Karpas-422 (cell line): ENCODE results near the gene GPAM. TPM values are rescaled to one million over a fixed set of nuclear protein-coding genes. Genes with fewer than 3 reads are reported as not detected.
A peak's percentile ranks its signal among the peaks of the same experiment; 100 is the strongest.

Experiments
- DNase-seq: peaks from one replicate; pipeline ENCODE4 v3.0.0-alpha.2; 2015
- H2AFZ ChIP-seq: fragments of 200-600 bp; sonication (generic); 2 replicates; pipeline ENCODE4 v1.6.1; 2014; ENCODE audit warnings: antibody characterized with exemption, low read length, mixed read lengths
- H3K27ac ChIP-seq: fragments of 200-600 bp; sonication (generic); 2 replicates; pipeline ENCODE4 v1.5.1; 2014; ENCODE audit warnings: mild to moderate bottlenecking, low read length, moderate library complexity
- H3K27me3 ChIP-seq: fragments of 200-600 bp; sonication (generic); 2 replicates; pipeline ENCODE4 v1.6.1; 2014; ENCODE audit warnings: low read length, mixed read lengths
- H3K36me3 ChIP-seq: fragments of 200-600 bp; sonication (generic); 2 replicates; pipeline ENCODE4 v1.6.1; 2014; ENCODE audit warnings: low read length, mixed read lengths; ENCODE audit not compliant: insufficient read depth
- H3K4me1 ChIP-seq: fragments of 200-600 bp; sonication (generic); 2 replicates; pipeline ENCODE4 v1.6.1; 2014; ENCODE audit warnings: mild to moderate bottlenecking, low read length, mixed read lengths
- H3K4me2 ChIP-seq: fragments of 200-600 bp; sonication (generic); 2 replicates; pipeline ENCODE4 v1.6.1; 2014; ENCODE audit warnings: low read length, low read depth, mild to moderate bottlenecking; ENCODE audit not compliant: poor library complexity, severe bottlenecking
- H3K4me3 ChIP-seq: fragments of 200-600 bp; sonication (generic); 2 replicates; pipeline ENCODE4 v1.5.1; 2014; ENCODE audit warnings: mild to moderate bottlenecking, antibody characterized with exemption, low read length, mixed read lengths
- H3K79me2 ChIP-seq: fragments of 200-600 bp; sonication (generic); 2 replicates; pipeline ENCODE4 v1.6.1; 2014; ENCODE audit warnings: mild to moderate bottlenecking, low read length, mixed read lengths
- H3K9ac ChIP-seq: fragments of 200-600 bp; sonication (generic); 2 replicates; pipeline ENCODE4 v1.6.0; 2014; ENCODE audit warnings: low read length
- H3K9me2 ChIP-seq: fragments of 200-600 bp; sonication (generic), shearing (Covaris generic); replicated peaks from 2 replicates; pipeline ENCODE4 v1.6.0; 2014; ENCODE audit warnings: mild to moderate bottlenecking, low read length, moderate library complexity; ENCODE audit not compliant: insufficient read depth
- H3K9me3 ChIP-seq: fragments of 300-700, 200-600 bp; sonication (generic); 2 replicates; pipeline ENCODE4 v1.6.1; 2014; ENCODE audit warnings: low read length, mixed read lengths
- H4K20me1 ChIP-seq: fragments of 200-600 bp; sonication (generic); 2 replicates; pipeline ENCODE4 v1.6.1; 2014; ENCODE audit warnings: mild to moderate bottlenecking, antibody characterized with exemption, low read length, low read depth; ENCODE audit not compliant: insufficient read depth
- total RNA-seq: library from RNA; depleted of rRNA; stranded (reverse); fragments of >200 nt; shearing (Covaris generic); gene quantifications from 2 replicates; pipeline ENCODE4 v1.2.3, GENCODE V29; 2014; ENCODE audit warnings: low replicate concordance

Gene GPAM
- total RNA-seq, 1 experiment from 2014 or later = 481 TPM

- Histone ChIP-seq H3K27ac (no peak overlapping the region), H3K9ac (no peak overlapping the region), H3K4me1 (peaks cover 40% of the 10 kb centered on the region), H2AFZ (no peak overlapping the region), H4K20me1 (no peaks in the 10 kb centered on the region), H3K9me2 (no peaks in the 10 kb centered on the region), H3K9me3 (peaks cover 13% of the 10 kb centered on the region), H3K79me2 (no peaks in the 10 kb centered on the region), H3K4me3 (no peak overlapping the region), H3K36me3 (peaks cover 3% of the 10 kb centered on the region; the same call in 1 of the 2 replicates), H3K27me3 (no peaks in the 10 kb centered on the region), H3K4me2 (no peak overlapping the region)
- no peak for DNase-seq
These were observed 38.0 kb upstream of the GPAM start for GRCh38 chr10:112221545-112221944.

GRCh38 chr10:112218960-112219359 is 35.4 kb upstream of the GPAM start:
- Histone ChIP-seq H3K4me1 (peaks cover 63% of the 10 kb centered on the region), H3K4me2 (peak overlapping the region; percentile 97), H3K9ac (no peak overlapping the region), H3K36me3 (peaks cover 3% of the 10 kb centered on the region; the same call in 1 of the 2 replicates), H2AFZ (no peak overlapping the region), H3K27ac (peak overlapping the region; percentile 99), H3K9me3 (peaks cover 9% of the 10 kb centered on the region), H3K79me2 (peaks cover 12% of the 10 kb centered on the region), H4K20me1 (no peaks in the 10 kb centered on the region; the same call in 1 of the 2 replicates), H3K27me3 (no peaks in the 10 kb centered on the region), H3K9me2 (no peaks in the 10 kb centered on the region), H3K4me3 (peak overlapping the region; percentile 7; the same call in 1 of the 2 replicates)
- no peak for DNase-seq

GRCh38 chr10:112218036-112218390 is 34.4 kb upstream of the GPAM start:
- peaks cover 10% of the 10 kb centered on the region; the same call in 1 of the 2 replicates for H3K36me3 ChIP-seq
- H3K4me2 ChIP-seq = peak overlapping the region; percentile 97
- no peaks in the 10 kb centered on the region for H3K27me3 ChIP-seq
- H3K9me2 ChIP-seq = no peaks in the 10 kb centered on the region
- DNase-seq = peak; percentile 69
- H3K9ac ChIP-seq = peak overlapping the region; percentile 50
- H3K4me3 ChIP-seq = peak overlapping the region; percentile 28
- H3K79me2 ChIP-seq = peaks cover 21% of the 10 kb centered on the region
- H3K4me1 ChIP-seq = peaks cover 65% of the 10 kb centered on the region
- peak overlapping the region; percentile 72 for H2AFZ ChIP-seq
- H3K9me3 ChIP-seq = peaks cover 9% of the 10 kb centered on the region
- no peaks in the 10 kb centered on the region; the same call in 1 of the 2 replicates for H4K20me1 ChIP-seq
- H3K27ac ChIP-seq = peak overlapping the region; percentile 99

- no peaks in the 10 kb centered on the region for H3K27me3 ChIP-seq
- H3K9me3 ChIP-seq = peaks cover 9% of the 10 kb centered on the region
- peaks cover 66% of the 10 kb centered on the region for H3K4me1 ChIP-seq
- H3K9ac ChIP-seq = peak overlapping the region; percentile 50
- no peaks in the 10 kb centered on the region for H3K9me2 ChIP-seq
- H3K4me2 ChIP-seq = peak overlapping the region; percentile 97
- H3K36me3 ChIP-seq = peaks cover 13% of the 10 kb centered on the region; the same call in 1 of the 2 replicates
- peaks cover 26% of the 10 kb centered on the region for H3K79me2 ChIP-seq
- H4K20me1 ChIP-seq = no peaks in the 10 kb centered on the region; the same call in 1 of the 2 replicates
- peak overlapping the region; percentile 28 for H3K4me3 ChIP-seq
- peak overlapping the region; percentile 72 for H2AFZ ChIP-seq
- peak overlapping the region; percentile 99 for H3K27ac ChIP-seq
- no peak for DNase-seq
These were observed 33.9 kb upstream of the GPAM start for GRCh38 chr10:112217386-112218035.

DNA sequence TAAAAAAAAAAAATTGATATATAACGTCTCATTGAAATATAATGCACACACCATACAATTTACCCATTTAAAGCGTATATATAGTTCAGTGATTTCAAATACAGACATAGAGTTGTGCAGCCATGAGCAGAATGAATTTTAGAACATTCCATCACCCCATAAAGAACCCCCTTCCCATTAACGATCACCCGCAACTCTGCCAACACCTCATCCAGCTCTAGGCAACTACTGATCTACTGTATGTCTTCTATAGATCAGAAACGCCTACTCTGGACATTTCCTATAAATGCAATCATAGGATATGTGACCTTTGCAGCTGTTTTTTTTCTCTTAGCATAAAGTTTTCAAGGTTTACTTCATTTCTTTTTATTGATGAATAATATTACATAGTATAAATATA is 33.4 kb upstream of the GPAM start:
- Histone ChIP-seq H3K27ac (peak overlapping the region; percentile 99), H3K4me2 (peak overlapping the region; percentile 97), H3K9me2 (no peaks in the 10 kb centered on the region), H4K20me1 (no peaks in the 10 kb centered on the region; the same call in 1 of the 2 replicates), H3K4me1 (peaks cover 71% of the 10 kb centered on the region), H3K27me3 (no peaks in the 10 kb centered on the region), H2AFZ (no peak overlapping the region), H3K9ac (peak overlapping the region; percentile 95), H3K79me2 (peaks cover 31% of the 10 kb centered on the region), H3K36me3 (peaks cover 13% of the 10 kb centered on the region; the same call in 1 of the 2 replicates), H3K9me3 (peaks cover 9% of the 10 kb centered on the region), H3K4me3 (peak overlapping the region; percentile 28)
- no peak for DNase-seq

- Histone ChIP-seq H2AFZ (no peak overlapping the region), H3K4me1 (peaks cover 80% of the 10 kb centered on the region), H4K20me1 (no peaks in the 10 kb centered on the region; the same call in 1 of the 2 replicates), H3K9me2 (no peaks in the 10 kb centered on the region), H3K79me2 (peaks cover 39% of the 10 kb centered on the region), H3K4me3 (peak overlapping the region; percentile 81), H3K9ac (peak overlapping the region; percentile 95), H3K9me3 (peaks cover 9% of the 10 kb centered on the region), H3K27me3 (no peaks in the 10 kb centered on the region), H3K4me2 (peak overlapping the region; percentile 97), H3K36me3 (peaks cover 20% of the 10 kb centered on the region), H3K27ac (peak overlapping the region; percentile 99)
- DNase-seq = no peak
These were observed 32.6 kb upstream of the GPAM start for GRCh38 chr10:112216151-112216550.

- H3K4me2 ChIP-seq = peak overlapping the region; percentile 97
- peaks cover 6% of the 10 kb centered on the region for H3K9me3 ChIP-seq
- H3K4me1 ChIP-seq = peaks cover 87% of the 10 kb centered on the region
- peaks cover 47% of the 10 kb centered on the region for H3K79me2 ChIP-seq
- DNase-seq = peak; percentile 97
- no peaks in the 10 kb centered on the region; the same call in 1 of the 2 replicates for H4K20me1 ChIP-seq
- H3K9ac ChIP-seq = peak overlapping the region; percentile 95
- no peaks in the 10 kb centered on the region for H3K9me2 ChIP-seq
- no peaks in the 10 kb centered on the region for H3K27me3 ChIP-seq
- peak overlapping the region; percentile 81 for H3K4me3 ChIP-seq
- H3K27ac ChIP-seq = peak overlapping the region; percentile 99
- peaks cover 28% of the 10 kb centered on the region for H3K36me3 ChIP-seq
- H2AFZ ChIP-seq = no peak overlapping the region
These were observed 31.8 kb upstream of the GPAM start for GRCh38 chr10:112215342-112215774.

DNA sequence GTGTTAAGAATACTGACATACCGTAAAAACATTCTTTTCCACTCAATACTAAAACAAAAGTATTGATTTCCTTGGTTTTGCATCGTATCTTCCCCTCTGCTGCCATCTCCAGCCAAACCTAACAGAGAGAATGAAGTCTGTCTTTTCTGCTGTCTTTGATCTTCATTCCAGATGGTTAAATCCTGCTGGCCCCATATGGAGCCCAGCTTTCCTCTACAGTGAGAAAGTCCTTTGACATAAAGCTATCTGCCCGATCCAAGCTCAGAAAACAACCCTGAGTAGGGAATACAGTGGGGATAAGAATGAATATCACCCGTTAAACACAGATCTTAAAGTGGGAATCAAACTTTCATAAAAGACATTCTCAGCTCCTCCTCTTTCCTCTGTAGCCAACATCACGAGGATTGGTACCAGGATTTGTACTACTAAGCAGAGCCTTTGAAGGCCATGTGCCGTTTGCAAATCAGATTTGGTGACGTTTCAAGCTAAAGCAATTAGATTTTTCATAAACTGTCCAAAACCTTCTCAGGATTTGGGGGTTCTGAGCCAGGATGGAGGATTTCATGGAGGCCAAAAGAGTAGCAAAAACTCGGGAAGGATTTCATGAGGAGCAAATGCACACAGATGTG is 30.8 kb upstream of the GPAM start:
- Histone ChIP-seq H3K9me3 (no peaks in the 10 kb centered on the region), H3K9ac (peak overlapping the region; percentile 95), H3K9me2 (no peaks in the 10 kb centered on the region), H3K79me2 (peaks cover 56% of the 10 kb centered on the region), H3K4me3 (peak overlapping the region; percentile 81), H4K20me1 (no peaks in the 10 kb centered on the region; the same call in 1 of the 2 replicates), H3K4me1 (peaks cover 97% of the 10 kb centered on the region), H2AFZ (no peak overlapping the region), H3K27me3 (no peaks in the 10 kb centered on the region), H3K27ac (peak overlapping the region; percentile 99), H3K4me2 (peak overlapping the region; percentile 97), H3K36me3 (peaks cover 34% of the 10 kb centered on the region)
- peak; percentile 85 for DNase-seq
